GM18868 (cell line): Measurements from ENCODE around the gene GMDS.

Source experiments
- ATAC-seq: cut with Tn5 transposase; IDR thresholded peaks from one replicate; pipeline ENCODE4 v1.9.1; 2021; ENCODE audit warnings: mild to moderate bottlenecking, moderate library complexity; ENCODE audit not compliant: unreplicated experiment

Gene GMDS

GRCh38 chr6:2007165-2007564 is 238.2 kb downstream of the GMDS start:
- ATAC-seq: no peak

GRCh38 chr6:2004888-2005287 is 240.5 kb downstream of the GMDS start:
- ATAC-seq: no peak

GRCh38 chr6:2000962-2001361 is 244.4 kb downstream of the GMDS start:
- ATAC-seq: no peak

- no peak for ATAC-seq
Measured at GRCh38 chr6:1997702-1998101, 247.7 kb downstream of the GMDS start.

GRCh38 chr6:1995636-1996035 is 249.8 kb downstream of the GMDS start:
- ATAC-seq: peak; percentile 43

GRCh38 chr6:1993042-1993441 is 252.4 kb downstream of the GMDS start:
- no peak for ATAC-seq

- ATAC-seq: no peak
Measured at GRCh38 chr6:1991332-1991878, 254.0 kb downstream of the GMDS start.

GRCh38 chr6:1988843-1989242 is 256.6 kb downstream of the GMDS start:
- ATAC-seq: no peak

GRCh38 chr6:1987640-1988039 is 257.8 kb downstream of the GMDS start:
- no peak for ATAC-seq

- ATAC-seq: no peak
Measured at GRCh38 chr6:1986454-1987243, 258.8 kb downstream of the GMDS start.

GRCh38 chr6:1984346-1984994 is 260.9 kb downstream of the GMDS start:
- ATAC-seq: no peak

- no peak for ATAC-seq
Measured at GRCh38 chr6:1983850-1984249, 261.6 kb downstream of the GMDS start.

GRCh38 chr6:1972962-1973361 is 272.4 kb downstream of the GMDS start:
- ATAC-seq: no peak

GRCh38 chr6:1971612-1972011 is 273.8 kb downstream of the GMDS start:
- ATAC-seq: no peak

GRCh38 chr6:1970151-1970561 is 275.2 kb downstream of the GMDS start:
- ATAC-seq: no peak

- ATAC-seq: no peak
Measured at GRCh38 chr6:1966713-1967112, 278.7 kb downstream of the GMDS start.

- ATAC-seq: no peak
Measured at GRCh38 chr6:1965596-1966224, 279.7 kb downstream of the GMDS start.

GRCh38 chr6:1963596-1963995 is 281.8 kb downstream of the GMDS start:
- ATAC-seq: no peak

- no peak for ATAC-seq
Measured at GRCh38 chr6:1962201-1962600, 283.2 kb downstream of the GMDS start.

GRCh38 chr6:1960486-1961142 is 284.8 kb downstream of the GMDS start:
- no peak for ATAC-seq

- ATAC-seq: no peak
Measured at GRCh38 chr6:1958257-1958656, 287.1 kb downstream of the GMDS start.
